Glomerular visceral epithelial cell (primary cell): ENCODE data around the gene PCDHA8.
"Not testable (repeated sequence)": the region's sequence is repeated elsewhere in the genome, so short reads cannot be mapped to it uniquely, and the experiment has no call there.

ENCODE experiments used
- DNase-seq: peaks from one replicate; pipeline ENCODE4 v3.0.0-alpha.2; 2016; ENCODE audit errors: extremely low spot score

Gene PCDHA8

GRCh38 chr5:140840978-140841962, at the start of gene PCDHA8:
PCDHA8 (plus strand) TSS chr5:140841187; CDS start chr5:140841322, 135 bp downstream.
- DNase-seq: no peak

GRCh38 chr5:140794595-140795258, 46.3 kb upstream of the PCDHA8 start, which contains the start of gene PCDHA2:
PCDHA2 (plus strand) TSS chr5:140794852.
- DNase-seq: no peak

GRCh38 chr5:140795259-140795641, 45.7 kb upstream of the PCDHA8 start:
- DNase-seq: no peak

- DNase-seq: not testable (repeated sequence)
Measured at GRCh38 chr5:140796072-140796717, 44.8 kb upstream of the PCDHA8 start.

- DNase-seq: no peak
Measured at GRCh38 chr5:140796718-140797095, 44.3 kb upstream of the PCDHA8 start.

- DNase-seq: no peak
Measured at GRCh38 chr5:140800816-140801493, 40.0 kb upstream of the PCDHA8 start, which contains the start of gene PCDHA3. PCDHA3 (plus strand) TSS chr5:140801057.

- DNase-seq: no peak
Measured at GRCh38 chr5:140801494-140801841, 39.5 kb upstream of the PCDHA8 start.

- DNase-seq: not testable (repeated sequence)
Measured at GRCh38 chr5:140802381-140802780, 38.6 kb upstream of the PCDHA8 start.

- no peak for DNase-seq
Measured at GRCh38 chr5:140802781-140803271, 38.2 kb upstream of the PCDHA8 start.

- peak; percentile 15 for DNase-seq
Measured at GRCh38 chr5:140806834-140807775, 33.9 kb upstream of the PCDHA8 start, which contains the start of gene PCDHA4. PCDHA4 (plus strand) TSS chr5:140807068.

GRCh38 chr5:140808241-140808888, 32.6 kb upstream of the PCDHA8 start:
- not testable (repeated sequence) for DNase-seq

- DNase-seq: no peak
Measured at GRCh38 chr5:140808889-140809291, 32.1 kb upstream of the PCDHA8 start.

- no peak for DNase-seq
Measured at GRCh38 chr5:140821375-140822280, 19.4 kb upstream of the PCDHA8 start, which contains the start of gene PCDHA5. PCDHA5 (plus strand) TSS chr5:140821613.

- DNase-seq: no peak
Measured at GRCh38 chr5:140822281-140822629, 18.7 kb upstream of the PCDHA8 start.

GRCh38 chr5:140822969-140823368, 18.0 kb upstream of the PCDHA8 start:
- DNase-seq: not testable (repeated sequence)

- no peak for DNase-seq
Measured at GRCh38 chr5:140823475-140823874, 17.5 kb upstream of the PCDHA8 start.

- DNase-seq: no peak
Measured at GRCh38 chr5:140827704-140828361, 13.2 kb upstream of the PCDHA8 start, which contains the start of gene PCDHA6. PCDHA6 (plus strand) TSS chr5:140827960; CDS start chr5:140828092, 132 bp downstream.

GRCh38 chr5:140828362-140828737, 12.6 kb upstream of the PCDHA8 start:
- DNase-seq: no peak
